ENCODE data around the gene FBXO10.

GRCh38 chr9:37602817-37603216 lies 26.6 kb upstream of the FBXO10 start:
- TF ChIP-seq, protein P1, sequence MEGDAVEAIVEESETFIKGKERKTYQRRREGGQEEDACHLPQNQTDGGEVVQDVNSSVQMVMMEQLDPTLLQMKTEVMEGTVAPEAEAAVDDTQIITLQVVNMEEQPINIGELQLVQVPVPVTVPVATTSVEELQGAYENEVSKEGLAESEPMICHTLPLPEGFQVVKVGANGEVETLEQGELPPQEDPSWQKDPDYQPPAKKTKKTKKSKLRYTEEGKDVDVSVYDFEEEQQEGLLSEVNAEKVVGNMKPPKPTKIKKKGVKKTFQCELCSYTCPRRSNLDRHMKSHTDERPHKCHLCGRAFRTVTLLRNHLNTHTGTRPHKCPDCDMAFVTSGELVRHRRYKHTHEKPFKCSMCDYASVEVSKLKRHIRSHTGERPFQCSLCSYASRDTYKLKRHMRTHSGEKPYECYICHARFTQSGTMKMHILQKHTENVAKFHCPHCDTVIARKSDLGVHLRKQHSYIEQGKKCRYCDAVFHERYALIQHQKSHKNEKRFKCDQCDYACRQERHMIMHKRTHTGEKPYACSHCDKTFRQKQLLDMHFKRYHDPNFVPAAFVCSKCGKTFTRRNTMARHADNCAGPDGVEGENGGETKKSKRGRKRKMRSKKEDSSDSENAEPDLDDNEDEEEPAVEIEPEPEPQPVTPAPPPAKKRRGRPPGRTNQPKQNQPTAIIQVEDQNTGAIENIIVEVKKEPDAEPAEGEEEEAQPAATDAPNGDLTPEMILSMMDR (IDR thresholded peaks at IDR 0.05; ENCODE audit: low read depth, low read length): no peak
- no peak for TF ChIP-seq EZH2phosphoT487 (IDR thresholded peaks at IDR 0.05; ENCODE audit: low read depth)

Data from OCI-LY3 (cell line).